GM18909 (cell line): ENCODE results near the gene THSD7B.
"Not testable (repeated sequence)": the region's sequence is repeated elsewhere in the genome, so short reads cannot be mapped to it uniquely, and the experiment has no call there.

ENCODE experiments used
- ATAC-seq: cut with Tn5 transposase; IDR thresholded peaks from one replicate; pipeline ENCODE4 v1.9.1; 2021; ENCODE audit warnings: mild to moderate bottlenecking; ENCODE audit not compliant: unreplicated experiment, poor library complexity

Gene THSD7B

DNA sequence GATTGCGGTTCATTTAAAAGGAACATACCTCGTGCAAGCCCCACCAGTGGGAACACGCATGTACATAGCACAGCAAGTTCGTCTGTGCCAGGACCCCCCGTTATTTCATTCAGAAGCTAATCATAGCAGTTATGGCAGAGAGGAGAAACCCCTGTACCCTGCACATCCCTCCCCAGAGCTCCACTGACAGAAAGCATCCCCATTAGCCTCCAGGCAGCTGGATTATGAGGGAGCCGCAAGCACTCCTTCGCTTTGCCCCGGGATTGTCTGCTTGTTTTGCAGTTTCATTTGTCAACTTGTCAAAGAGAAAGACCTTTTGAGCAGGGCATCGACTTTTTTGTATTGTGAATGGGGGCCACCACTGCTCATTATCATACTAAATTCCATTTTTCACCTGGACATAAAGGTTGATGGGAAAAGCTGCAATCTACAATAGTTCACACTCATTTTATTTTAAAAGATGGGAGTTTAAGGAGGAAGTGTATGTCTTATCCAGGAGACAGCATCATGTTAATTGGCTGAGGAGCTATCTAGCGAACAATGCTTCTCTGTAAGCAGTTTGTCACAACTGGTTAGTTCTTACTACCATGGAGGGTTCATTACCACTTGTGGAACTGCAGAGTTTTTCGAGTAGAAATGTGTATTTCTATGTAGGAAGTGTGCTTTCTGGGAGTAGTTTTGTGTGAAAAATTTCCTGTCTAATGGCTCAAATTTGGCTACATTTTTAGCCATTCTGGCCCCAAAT, 255.3 kb downstream of the THSD7B start:
- ATAC-seq = no peak

DNA sequence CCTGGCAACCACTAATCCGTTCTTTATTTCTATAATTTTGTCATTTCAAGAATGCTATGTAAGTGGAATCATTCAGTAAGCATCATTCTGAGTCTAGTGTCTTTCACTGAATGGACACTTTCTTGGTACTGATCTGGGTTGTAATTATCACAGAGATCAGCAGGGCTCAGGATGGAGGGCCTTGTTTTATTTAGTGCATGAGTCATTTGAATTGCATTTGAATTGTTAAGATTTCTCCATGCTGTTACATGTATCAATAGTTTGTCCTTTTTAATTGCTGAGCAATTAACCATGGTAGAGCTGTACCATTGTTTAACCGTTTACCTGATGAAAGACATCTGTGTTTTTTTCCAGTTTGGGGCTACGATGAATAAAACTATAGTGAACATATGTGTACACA, 256.4 kb downstream of the THSD7B start:
- no peak for ATAC-seq

DNA sequence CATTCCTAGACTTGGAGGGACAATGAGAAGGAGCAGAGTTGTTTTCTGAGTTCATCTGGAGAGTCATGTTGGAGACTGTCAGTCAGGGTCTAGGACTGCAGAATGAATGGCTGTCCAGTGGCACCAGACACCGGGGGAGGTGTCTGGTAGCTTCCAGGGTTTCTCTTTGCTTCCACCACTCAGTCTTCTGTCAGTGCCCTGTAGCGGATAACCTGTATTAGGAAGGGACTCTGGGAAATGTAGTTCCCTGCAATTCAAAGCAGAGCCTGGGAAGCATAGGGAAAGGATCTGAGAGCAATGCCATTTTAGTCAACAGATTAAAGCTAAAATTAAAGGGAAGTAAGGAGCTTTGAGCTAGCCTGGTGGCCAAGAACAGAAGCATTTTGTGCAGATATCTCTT, 257.9 kb downstream of the THSD7B start:
- no peak for ATAC-seq

DNA sequence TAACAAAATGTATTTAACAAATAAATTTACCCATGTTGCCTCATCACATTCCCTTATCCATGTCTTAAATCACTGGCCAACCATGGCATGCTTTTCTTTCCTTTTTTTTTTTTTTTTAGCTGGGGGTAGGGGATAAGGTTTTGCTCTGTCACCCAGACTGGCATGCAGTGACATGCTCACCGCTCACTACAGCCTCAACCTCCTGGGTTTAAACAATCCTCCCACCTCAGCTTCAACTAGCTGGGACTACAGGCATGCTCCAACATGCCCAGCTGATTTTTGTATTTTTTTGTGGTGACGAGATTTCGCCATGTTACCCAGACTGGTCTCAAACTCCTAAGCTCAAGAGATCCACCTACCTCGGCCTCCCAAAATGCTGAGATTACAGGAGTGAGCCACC, 266.4 kb downstream of the THSD7B start:
- no peak for ATAC-seq

DNA sequence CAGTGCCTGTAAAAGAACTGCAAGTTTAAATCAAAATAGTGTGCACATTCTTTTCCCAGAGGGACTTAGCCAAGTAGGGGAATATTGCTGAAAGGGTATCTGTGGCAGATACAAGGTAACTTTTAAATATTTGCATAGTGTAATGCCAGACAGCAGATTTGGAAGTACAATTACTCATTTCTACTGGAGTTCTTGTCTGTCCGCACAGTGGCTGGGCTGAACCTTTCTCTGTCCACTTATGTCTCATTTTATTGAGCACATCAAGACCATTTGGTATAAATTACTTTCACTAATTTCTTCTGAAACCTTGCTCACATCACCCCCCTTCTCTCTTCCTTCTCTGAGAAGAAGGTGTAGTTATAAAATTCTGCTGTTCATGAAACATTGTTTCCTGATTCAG, 271.3 kb downstream of the THSD7B start:
- no peak for ATAC-seq

DNA sequence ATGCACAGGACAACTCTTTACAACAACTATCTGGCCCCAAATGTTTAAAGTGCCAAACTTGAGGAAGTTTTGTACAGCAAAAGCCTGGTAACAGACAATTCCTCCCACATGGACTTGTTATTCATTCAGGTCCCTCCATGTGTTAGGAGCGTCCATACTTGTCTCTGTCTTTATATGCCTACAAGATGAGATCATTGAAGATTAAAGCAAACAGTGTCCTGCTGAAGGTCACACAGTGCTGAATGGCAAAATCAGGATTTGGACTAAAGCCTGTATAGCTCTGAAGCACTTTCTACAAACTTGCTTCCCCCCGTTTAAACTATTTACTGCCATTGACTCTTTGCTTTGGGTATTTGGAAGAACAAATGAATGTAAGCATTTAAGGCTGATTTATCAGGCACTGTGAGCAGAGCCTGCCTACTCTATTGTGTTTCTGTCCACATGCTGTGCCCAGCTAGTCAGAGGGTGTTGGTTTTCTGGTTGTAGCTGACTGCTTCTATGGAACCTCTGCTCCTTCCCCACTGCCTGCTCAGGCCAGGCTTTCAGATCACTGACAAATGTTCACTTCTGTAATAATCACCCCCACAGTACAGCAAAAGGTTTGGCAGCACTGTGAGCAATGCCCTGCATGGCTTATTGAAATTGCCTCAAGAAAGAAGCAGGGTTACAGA, 274.3 kb downstream of the THSD7B start:
- no peak for ATAC-seq

DNA sequence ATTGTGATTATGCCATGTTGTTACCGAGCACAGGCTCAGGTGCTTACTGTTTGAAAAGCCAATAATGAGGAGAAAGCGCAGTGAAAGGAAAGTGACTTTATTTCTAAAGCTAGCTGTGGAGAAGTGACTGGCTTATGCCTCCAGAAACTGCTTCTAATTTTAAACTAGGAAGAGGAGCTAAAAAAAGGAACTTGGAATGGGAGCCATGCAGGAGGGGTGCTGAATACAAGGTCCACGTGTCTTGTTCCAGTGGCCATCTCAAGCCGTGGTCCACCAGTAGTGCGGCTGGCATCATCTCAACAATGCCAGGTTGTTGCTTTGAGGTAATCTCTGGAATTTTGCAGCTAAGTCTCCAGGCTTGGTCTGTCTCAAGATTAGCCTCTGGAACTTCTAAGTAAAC, 282.0 kb downstream of the THSD7B start:
- ATAC-seq = no peak

DNA sequence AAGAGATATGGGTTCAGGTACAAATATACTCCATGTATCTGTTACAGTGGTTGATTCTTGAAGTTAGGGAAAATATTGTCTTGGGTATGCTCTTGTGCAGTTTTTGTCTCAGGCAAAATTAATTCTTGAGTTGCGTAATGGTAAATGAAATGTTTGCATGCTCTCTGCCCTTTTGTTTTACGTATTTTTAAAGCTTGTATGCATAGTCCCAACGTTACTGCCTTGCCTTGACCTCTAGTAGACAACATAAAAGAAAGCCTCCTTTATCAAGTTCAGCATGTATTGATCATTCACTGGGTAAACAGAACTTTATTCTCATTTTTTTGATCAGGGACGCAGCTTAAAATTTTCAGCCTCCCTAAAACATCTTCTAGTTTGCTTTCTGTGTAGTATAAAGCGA, 283.1 kb downstream of the THSD7B start:
- ATAC-seq = no peak

DNA sequence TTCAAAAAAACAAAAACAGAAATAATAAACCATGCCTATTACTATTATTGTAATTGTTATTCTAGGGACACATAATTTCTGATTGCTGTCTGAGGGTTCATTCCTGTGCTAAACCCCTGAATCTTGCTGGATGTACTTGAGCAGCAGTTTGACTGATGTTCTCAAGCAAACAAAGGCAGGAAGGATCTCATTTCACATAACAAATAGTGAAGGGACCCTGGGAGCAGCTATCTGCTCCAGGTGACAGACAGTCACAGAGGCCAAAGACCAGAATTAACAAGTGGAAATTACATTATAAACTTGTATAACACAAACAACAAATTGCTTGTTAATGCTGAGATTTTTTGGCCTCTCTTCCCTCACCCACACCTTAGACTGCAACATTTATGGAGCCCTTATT, 284.2 kb downstream of the THSD7B start:
- ATAC-seq = no peak

DNA sequence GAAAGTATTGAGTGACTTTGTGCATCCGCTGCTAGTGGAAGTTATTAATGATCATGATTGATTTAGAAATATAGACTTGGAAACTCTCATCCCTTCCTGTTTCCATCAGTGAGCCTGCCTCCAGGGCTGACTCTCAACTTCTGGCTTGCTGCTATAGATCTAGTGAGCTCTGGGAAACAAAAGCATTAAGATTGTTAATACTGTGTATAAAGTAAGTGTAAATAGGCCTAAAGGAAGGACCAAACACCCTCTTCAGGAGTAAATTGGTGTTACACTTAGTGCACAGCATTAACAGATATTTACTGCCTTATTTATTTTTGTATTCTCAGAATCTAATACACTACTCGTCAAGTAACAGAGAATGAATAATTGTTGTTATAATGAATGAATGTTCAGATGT, 285.6 kb downstream of the THSD7B start:
- ATAC-seq = no peak

DNA sequence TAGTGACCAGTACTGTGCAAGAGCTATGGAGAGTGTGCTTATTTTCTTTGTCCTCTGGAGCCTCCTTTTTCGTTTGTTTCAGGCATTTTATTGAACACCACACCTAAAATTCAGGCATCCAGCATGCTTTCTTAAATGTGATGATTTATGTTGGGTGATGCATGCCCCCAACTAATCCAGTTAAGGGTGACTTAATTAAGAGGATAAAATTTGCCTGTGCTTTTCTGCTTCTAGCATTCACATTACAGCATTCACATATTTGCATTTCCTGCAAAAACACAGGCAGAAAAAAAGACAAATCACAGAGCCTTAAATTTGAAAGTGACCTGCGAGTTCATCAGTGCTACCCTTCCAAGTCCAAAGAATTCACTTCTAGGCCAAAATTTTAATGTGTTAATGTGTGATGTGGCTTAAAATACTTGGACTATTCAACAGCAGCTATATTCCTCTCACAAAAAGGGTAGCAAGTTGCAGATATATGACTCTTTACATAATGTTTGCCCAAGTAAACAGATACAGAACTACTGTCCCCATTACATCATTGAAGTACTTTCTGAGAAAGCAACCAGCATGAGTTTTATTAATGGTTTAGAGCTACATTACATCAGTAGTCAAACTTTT, 286.5 kb downstream of the THSD7B start:
- no peak for ATAC-seq

DNA sequence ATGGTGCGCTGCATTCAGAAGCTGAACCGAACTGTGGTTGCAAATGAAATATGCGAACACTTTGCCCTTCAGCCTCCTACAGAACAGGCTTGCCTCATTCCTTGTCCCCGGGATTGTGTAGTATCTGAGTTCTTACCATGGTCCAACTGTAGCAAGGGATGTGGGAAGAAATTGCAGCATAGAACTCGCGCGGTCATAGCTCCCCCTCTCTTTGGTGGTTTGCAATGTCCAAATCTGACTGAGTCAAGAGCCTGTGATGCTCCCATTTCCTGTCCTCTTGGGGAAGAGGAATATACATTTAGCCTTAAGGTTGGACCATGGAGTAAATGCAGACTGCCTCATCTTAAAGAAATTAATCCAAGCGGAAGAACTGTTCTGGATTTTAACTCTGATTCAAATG, 291.4 kb downstream of the THSD7B start:
- ATAC-seq = no peak

DNA sequence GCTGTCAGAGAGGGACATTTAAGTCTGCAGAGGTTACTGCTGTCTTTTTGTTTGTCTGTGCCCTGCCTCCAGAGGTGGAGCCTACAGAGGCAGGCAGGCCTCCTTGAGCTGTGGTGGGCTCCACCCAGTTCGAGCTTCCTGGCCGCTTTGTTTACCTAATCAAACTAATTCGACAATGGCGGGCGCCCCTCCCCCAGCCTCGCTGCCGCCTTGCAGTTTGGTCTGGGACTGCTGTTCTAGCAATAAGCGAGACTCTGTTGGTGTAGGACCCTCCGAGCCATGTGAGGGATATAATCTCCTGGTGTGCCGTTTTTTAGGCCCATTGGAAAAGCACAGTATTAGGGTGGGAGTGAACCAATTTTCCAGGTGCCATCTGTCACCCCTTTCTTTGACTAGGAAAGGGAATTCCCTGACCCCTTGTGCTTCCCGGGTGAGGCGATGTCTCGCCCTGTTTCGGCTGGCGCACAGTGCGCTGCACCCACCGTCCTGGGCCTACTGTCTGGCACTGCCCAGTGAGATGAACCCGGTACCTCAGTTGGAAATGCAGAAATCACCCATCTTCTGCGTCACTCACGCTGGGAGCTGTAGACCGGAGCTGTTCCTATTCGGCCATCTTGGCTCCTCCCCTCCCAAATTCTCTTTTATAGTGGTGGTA, 310.9 kb downstream of the THSD7B start:
- not testable (repeated sequence) for ATAC-seq

DNA sequence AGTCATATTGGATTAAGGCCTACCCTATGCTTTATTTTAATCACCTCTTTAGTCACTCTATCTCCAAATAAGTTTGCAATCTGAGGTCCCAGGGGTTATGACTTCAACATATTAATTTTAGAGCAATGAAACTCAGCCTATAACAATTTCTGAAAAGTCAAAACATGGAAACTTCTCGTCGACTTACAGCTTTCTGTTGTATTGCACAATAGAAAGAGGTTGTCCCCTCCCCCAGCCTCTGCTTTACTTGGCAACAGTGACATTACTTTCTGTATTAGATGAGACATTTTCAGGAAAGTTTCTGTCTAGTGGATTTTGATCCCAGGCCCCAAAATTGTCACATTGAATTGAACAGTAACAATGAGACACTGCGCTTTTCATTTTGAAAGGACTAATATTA, 326.4 kb downstream of the THSD7B start:
- no peak for ATAC-seq

DNA sequence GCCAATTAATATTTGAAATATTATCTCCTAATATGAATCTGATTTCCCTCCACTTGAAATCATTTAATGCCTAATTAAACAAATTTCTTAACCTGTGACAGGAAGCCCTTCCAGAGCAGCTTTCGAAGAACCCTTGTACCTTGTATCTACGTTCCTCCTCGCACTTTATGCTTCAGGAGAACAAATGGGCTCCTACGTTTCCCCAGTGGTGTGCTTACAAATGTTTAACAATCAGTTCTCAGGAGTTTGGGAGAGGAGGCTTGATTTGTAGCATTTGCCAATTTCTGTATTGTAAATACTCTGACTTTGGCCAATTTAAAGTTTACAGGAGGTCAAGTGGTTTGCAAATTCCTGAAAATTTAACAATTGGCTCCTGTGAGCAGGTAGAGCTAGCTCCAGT, 327.8 kb downstream of the THSD7B start:
- no peak for ATAC-seq

DNA sequence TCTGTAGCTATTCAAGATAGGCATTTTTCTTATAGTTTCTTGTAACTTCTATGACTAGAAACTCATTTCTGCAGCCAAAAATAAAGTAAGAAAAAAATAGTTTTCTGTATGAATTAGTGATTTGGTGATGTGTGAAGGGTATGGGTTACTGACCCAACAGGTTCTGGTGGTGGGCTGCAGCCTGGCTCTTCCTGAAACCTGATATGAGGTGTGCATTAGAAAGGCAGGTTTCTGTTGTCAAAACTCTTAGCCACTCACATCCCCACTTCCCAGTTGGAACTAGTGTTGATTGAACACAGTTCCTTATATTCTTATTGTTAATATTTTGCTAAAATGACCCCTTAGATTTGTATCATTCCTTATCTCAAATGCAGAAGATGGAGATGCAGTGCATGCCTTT, 330.8 kb downstream of the THSD7B start:
- no peak for ATAC-seq

DNA sequence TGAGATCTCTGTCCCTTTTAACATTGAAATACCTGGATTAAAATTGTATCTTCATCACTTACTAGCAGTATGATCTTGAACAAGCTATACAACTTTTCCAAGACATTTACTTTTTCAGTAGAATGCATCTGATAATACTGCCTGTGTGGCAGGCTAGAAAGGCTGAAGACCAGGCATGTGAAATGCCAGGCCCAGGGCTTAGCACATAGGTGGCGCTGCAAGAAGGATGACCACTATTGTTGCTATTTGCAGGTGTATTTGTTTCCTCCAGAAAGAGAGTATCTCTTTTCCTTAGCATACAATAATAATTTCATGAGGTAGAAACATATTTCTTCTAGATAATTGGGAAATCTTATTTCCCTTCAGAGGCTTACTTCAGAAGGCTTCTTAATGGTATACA, 331.3 kb downstream of the THSD7B start:
- no peak for ATAC-seq

DNA sequence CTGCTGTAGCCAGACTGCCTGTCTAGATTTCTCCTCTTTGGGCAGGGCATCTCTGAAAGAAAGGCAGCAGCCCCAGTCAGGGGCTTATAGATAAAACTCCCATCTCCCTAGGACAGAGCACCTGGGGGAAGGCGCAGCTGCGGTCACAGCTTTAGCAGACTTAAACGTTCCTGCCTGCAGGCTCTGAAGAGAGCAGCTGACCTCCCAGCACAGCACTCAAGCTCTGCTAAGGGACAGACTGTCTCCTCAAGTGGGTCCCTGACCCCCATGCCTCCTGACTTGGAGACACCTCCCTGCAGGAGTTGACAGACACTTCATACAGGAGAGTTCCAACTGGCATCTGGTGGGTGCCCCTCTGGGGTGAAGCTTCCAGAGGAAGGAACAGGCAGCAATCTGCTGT, 336.5 kb downstream of the THSD7B start:
- ATAC-seq = not testable (repeated sequence)

DNA sequence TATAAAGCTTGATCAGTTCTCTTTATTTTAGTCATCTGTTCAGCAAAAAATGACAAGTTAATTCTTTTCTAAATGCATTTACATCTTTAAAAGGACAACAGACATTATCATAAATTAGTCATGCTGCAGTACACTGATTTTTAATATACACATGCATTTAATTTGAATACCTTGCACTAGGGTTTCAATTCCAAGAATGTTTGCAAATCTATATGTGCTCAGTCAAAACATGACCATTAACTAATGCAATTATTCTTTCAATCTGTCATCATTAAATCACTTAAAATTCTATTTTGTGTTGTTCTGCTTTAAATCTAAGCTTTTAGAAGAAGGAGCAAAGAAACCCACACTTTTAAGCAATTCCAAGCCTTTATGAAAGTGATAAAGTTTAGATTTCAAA, 342.6 kb downstream of the THSD7B start:
- no peak for ATAC-seq

DNA sequence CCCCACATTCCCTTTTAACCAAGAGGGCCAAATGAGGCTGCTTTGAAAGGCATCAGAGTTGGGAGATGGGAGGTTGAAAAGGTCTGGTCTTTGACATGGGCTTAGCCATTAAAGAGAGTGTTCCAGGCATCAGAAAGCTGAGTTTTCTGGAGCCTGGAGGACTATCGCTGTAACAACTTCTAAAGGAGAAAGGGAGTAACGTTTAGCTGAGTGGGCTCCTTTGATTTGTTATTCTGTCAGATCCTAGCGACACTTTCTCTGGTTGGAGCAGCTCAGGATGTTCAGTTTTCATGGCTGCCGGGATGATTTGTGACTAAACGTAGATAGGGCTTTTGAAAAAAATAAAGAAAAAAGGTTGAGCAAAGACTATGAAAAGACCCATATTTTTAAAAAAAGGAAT, 346.6 kb downstream of the THSD7B start:
- no peak for ATAC-seq

DNA sequence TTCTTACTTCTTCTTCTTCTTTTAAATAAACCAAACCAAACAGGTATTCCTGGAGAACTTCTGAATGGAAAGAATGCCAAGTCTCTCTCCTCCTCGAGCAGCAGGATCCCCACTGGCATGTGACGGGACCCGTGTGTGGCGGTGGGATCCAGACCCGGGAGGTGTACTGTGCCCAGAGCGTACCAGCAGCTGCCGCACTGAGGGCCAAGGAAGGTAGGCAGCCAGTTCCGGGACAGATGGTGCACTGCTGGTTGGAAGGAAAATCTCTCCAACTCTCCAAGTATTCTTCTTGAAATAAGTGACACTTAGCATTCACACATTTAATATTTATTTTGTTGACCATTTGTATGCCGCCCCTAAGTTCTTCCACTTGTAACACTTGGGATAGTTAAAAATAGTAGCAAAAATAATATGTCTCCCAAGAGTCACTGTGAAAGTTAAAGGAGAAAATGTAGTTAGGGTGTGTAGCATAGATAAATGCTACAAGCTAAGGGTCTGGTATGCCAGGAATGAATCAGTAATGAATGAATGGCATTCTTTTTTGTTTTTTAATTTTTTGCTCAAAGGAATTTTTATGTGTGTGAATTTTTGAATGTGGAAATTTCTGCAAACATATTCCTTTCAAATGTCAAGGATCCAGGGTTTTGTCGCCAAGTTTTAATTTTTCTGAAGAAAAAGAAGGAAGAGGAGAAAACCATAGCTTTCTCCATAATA, 349.9 kb downstream of the THSD7B start:
- no peak for ATAC-seq
